Activated naive CD8-positive, alpha-beta T cell treated with anti-CD3 and anti-CD28 coated beads for 36 hours (primary cell): ENCODE data around the gene TXNIP. TPM values are rescaled to one million over a fixed set of nuclear protein-coding genes. Genes with fewer than 3 reads are reported as not detected.

Experiments used
- DNase-seq: peaks from one replicate; pipeline ENCODE4 v3.0.0; 2021
- H3K27ac Mint-ChIP-seq: one replicate; pipeline ENCODE4 v1.8.0; 2022; ENCODE audit warnings: mild to moderate bottlenecking, moderate library complexity, mixed read lengths
- H3K27me3 Mint-ChIP-seq: one replicate; pipeline ENCODE4 v1.8.0; 2022; ENCODE audit warnings: mild to moderate bottlenecking, mixed read lengths
- H3K36me3 Mint-ChIP-seq: one replicate; pipeline ENCODE4 v1.8.0; 2021; ENCODE audit warnings: mild to moderate bottlenecking, mixed read lengths
- H3K4me1 Mint-ChIP-seq: one replicate; pipeline ENCODE4 v1.8.0; 2021; ENCODE audit warnings: mixed read lengths
- H3K4me3 Mint-ChIP-seq: one replicate; pipeline ENCODE4 v1.8.0; 2022; ENCODE audit warnings: mild to moderate bottlenecking, moderate library complexity, mixed read lengths
- H3K9me3 Mint-ChIP-seq: one replicate; pipeline ENCODE4 v1.8.0; 2022; ENCODE audit warnings: mixed read lengths
- total RNA-seq, 2 experiments: library from RNA; stranded (reverse); gene quantifications; one replicate each; pipeline ENCODE4 v1.2.3, GENCODE V29; 2021

The TXNIP gene
- total RNA-seq, 2 experiments from 2014 or later = 228 to 231 TPM

DNA sequence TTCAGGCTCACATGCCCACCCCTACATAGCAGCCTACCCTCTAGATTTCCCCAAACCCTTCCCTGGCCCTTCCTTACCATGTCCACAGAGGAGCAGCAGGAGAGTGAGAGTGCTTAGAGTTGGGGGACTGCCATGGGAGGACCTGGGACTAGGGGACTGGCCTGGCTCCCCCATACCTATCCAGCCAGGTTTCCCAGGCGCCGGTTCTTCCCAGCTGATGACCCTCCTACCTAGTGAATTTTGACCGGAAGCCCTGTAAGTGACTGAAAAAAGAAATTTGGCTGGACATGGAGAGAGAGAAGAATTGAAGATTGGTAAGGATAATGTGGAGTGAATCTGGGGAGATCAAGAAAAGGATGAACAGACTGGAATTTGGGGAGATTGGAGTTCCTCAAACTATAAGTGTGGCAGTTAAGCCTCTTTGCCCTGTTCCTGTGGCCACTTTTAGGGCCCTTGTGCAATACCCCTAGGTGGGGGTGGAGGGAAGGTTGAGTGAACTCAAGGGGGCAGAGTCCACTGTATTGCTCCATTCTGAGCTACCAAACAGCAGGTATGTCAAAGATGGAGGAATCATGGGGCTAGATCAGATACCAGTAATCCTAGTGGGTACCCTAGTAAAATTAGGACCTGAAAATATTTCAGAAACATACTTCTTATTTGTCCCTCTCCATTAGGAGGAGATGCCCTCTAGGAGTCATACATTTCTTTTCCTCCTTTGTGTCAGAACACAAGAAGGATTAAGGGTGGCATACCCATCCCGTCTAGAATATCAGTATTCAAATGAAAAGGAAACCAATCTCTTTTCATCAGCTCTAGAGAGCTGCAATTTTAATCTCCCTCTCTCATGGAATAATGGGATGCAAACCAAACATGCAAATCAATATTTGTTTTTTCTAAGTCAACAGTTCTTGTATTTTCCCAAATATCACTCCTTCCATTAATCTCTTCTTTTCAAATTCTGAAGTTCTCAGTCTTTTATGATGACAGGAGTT is 24.0 kb upstream of the TXNIP start:
- Mint-ChIP-seq H3K4me3 (peak overlapping the region; percentile 45), H3K4me1 (peaks cover 6% of the 10 kb centered on the region), H3K27me3 (peaks cover 63% of the 10 kb centered on the region), H3K27ac (no peak overlapping the region), H3K9me3 (no peaks in the 10 kb centered on the region), H3K36me3 (no peaks in the 10 kb centered on the region)
- DNase-seq = no peak

DNA sequence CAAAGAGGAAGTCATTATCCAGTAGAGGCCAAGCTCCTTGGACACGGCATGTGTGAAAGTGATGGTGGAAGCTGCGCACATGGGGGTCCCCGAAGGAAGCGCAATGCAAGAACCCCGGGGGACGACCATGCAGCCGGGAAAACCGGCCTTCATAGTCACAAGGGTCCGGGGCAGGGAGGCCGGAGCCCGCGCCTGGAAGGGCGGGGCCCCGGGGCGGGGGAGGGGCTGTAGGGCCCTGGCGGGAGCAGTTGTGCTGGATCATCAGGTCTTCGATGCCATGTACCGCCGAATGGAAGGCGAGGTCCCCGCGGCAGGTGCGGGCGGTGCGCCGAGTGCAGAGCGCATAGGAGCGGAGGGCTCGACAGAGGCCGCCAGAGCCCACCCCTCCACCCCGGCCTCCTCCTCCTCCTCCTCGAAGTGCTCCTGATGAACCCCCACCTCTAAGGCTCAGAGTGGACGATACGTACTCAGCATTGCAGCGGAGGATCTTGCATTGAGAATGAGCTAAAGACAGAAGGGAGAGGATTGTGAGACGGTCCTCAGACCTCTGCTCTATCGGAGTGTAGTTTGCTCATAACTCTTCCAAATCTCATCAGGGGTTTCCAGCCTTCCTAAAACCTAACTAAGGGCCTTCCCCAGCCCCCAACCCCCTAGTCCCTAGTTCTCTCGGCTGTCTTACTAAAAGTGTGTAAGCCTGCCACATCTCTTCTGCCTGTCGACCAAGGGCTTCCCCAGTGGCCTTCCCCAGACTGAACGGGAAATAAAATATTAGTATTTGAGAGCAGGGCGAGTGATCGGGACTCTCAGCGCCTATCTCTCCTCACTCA is 23.1 kb upstream of the TXNIP start:
- Mint-ChIP-seq H3K9me3 (no peaks in the 10 kb centered on the region), H3K4me3 (peak overlapping the region; percentile 45), H3K27ac (no peak overlapping the region), H3K4me1 (peaks cover 6% of the 10 kb centered on the region), H3K36me3 (no peaks in the 10 kb centered on the region), H3K27me3 (peaks cover 58% of the 10 kb centered on the region)
- no peak for DNase-seq

DNA sequence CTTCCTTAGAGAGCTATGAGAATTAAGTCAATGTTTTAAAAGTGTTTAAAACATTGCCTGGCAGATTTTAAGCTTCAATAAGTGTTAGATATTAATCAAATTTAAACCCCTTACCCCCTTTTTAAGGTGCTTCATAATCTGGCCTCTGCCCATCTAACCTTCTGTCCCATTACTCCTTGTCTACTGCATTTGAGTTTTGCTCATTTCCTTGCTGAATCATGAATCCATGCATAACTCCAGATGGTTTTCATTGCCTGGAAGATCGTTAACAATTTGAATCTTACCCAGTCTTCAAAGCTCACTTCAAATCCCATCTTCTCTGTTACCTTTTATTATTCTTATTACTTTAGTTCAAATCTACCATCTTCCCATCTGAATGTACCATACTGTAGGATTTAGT is 20.5 kb upstream of the TXNIP start:
- no peak for DNase-seq
- no peak overlapping the region for H3K4me3 Mint-ChIP-seq
- no peaks in the 10 kb centered on the region for H3K9me3 Mint-ChIP-seq
- no peak overlapping the region for H3K27ac Mint-ChIP-seq
- H3K4me1 Mint-ChIP-seq = peaks cover 10% of the 10 kb centered on the region
- no peaks in the 10 kb centered on the region for H3K36me3 Mint-ChIP-seq
- peaks cover 43% of the 10 kb centered on the region for H3K27me3 Mint-ChIP-seq

DNA sequence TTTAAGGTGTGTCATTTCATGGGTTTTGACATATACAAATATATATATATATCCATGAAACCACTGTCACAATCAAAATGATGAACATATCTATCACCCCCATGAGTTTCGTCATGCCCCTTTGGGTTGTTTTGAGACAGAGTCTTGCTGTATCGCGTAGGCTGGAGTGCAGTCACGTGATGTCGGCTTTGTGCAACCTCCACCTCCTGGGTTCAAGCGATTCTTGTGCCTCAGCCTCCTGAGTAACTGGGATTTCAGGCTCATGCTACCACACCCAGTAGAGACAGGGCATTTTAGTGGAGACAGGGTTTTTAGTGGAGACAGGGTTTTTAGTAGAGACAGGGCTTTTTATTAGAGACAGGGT is 17.2 kb upstream of the TXNIP start:
- DNase-seq = no peak
- H3K27me3 Mint-ChIP-seq = peaks cover 11% of the 10 kb centered on the region
- H3K27ac Mint-ChIP-seq = no peak overlapping the region
- no peaks in the 10 kb centered on the region for H3K36me3 Mint-ChIP-seq
- H3K4me1 Mint-ChIP-seq = peaks cover 9% of the 10 kb centered on the region
- no peaks in the 10 kb centered on the region for H3K9me3 Mint-ChIP-seq
- H3K4me3 Mint-ChIP-seq = no peak overlapping the region

DNA sequence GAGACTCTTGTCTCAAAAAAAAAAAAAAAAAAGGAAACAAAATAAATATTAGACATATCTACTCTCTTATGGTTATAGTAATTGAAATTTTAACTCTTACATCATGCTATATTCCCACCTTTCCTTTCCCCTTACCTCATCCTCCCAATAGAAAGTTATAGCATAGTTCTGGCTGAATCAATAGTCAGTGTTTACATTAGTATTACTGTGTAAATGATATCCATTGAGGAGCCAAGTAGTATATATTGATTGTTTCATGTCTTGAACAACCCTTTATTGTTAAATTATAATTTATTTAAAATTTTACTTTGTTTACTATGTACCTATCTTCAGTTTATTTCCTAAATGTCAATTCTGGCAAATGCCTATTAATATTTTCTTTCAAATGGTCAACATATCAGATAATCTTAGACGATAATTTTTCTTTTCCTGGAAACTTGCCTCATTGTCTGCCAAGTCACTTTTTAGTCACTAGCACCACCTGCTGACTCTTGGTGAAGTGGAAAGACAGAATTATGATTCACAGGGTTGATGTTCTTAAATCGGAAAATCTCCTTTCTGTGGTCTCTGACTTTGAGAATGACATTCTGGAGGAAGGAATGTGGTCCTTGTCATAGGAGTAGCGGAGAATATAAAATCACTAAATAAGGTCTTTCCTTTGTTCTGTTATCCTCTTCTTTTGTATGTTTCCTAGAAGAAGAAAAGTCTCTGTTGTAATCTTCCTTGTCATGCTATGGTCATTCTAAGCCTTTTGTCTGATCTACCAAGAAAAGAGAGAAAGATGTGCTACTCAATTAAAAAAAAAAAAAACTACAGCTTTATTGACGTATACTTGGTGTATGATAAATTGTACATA is 16.6 kb upstream of the TXNIP start:
- Mint-ChIP-seq H3K36me3 (no peaks in the 10 kb centered on the region), H3K27ac (peak overlapping the region; percentile 38)

DNA sequence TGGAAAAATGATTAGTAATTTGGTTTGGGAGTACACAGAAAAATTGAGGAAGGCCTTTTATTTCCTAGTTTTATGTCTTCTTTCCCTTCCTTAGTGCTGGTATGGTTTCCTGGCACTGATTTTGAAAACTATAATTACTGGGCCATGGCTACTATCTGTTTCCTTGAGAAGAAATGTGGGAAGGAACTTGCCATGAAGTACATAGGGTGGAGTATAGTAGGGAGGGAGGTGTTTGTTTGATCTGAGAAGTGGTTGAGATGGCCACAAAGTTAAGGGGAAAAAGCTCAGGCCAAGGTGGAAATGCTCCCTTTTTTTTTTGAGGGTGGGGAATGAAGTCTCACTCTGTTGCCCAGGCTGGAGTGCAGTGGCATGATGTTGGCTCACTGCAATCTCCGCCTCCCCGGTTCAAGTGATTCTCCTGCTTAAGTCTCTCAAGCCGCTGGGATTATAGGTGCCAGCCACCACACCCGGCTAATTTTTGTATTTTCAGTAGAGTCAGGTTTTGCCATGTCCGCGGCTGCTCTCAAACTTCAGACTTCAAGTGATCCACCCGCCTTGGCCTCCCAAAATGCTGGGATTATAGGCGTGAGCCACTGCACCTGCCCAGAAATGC is 13.9 kb upstream of the TXNIP start:
- H3K9me3 Mint-ChIP-seq = no peaks in the 10 kb centered on the region
- no peaks in the 10 kb centered on the region for H3K27me3 Mint-ChIP-seq
- H3K4me3 Mint-ChIP-seq = no peak overlapping the region
- H3K36me3 Mint-ChIP-seq = no peaks in the 10 kb centered on the region
- DNase-seq = no peak
- peaks cover 26% of the 10 kb centered on the region for H3K4me1 Mint-ChIP-seq
- H3K27ac Mint-ChIP-seq = no peak overlapping the region

More for the DNA sequence above, 16.6 kb upstream of the TXNIP start:
- Mint-ChIP-seq H3K4me3 (no peak overlapping the region), H3K9me3 (no peaks in the 10 kb centered on the region), H3K27me3 (peaks cover 5% of the 10 kb centered on the region), H3K4me1 (peaks cover 9% of the 10 kb centered on the region)
- peak; percentile 45 for DNase-seq

DNA sequence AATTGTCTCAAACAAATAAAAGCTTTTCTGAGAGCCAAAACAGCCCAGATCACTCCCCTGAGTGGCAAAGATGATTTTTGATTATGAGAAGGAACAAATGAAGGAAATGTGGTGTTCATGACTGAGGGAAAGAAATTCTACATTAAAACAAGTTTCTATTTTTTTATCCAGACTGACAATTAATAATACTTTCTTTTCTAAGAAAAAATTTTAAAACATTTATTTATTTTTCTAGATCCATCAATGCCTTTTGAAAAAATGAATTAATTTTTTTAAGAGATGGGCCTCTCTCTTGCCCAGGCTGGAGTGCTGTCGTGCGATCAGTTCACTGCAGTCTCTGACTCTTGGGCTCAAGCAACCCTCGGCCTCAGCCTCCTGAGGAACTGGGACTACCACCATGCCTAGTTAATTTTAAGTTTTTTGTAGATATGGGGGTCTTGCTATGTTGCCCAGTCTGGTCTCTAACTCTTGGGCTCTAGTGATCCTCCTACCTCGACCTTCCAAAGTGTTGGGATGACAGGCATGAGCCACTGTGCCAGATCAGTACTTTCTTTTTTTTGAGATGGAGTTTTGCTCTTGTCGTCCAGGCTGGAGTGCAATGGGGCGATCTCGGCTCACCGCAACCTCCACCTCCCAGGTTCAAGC is 11.2 kb upstream of the TXNIP start:
- Mint-ChIP-seq H3K9me3 (no peaks in the 10 kb centered on the region), H3K4me1 (peaks cover 36% of the 10 kb centered on the region), H3K36me3 (no peaks in the 10 kb centered on the region), H3K27ac (peak overlapping the region; percentile 88), H3K4me3 (no peak overlapping the region), H3K27me3 (no peaks in the 10 kb centered on the region)
- DNase-seq = no peak

DNA sequence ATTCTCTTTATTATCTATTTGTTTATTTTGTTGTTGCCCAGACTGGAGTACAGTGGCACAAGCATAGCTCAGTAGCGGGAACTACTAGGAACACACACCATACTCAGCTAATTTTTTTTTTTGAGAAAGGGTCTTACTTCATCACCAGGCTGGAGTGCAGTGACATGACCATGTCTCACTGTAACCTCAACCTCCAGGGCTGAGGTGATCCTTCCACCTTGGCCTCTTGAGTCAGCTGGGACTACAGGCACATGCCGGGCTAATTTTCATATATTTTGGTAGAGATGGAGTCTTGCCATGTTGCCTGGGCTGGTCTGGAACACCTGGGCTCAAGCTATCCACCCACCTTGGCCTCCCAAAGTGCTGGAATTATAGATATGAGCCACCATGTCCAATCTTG is 5.3 kb upstream of the TXNIP start:
- Mint-ChIP-seq H3K4me3 (no peak overlapping the region), H3K4me1 (peaks cover 70% of the 10 kb centered on the region), H3K36me3 (no peaks in the 10 kb centered on the region), H3K27me3 (no peaks in the 10 kb centered on the region), H3K27ac (peak overlapping the region; percentile 80), H3K9me3 (no peaks in the 10 kb centered on the region)
- no peak for DNase-seq

DNA sequence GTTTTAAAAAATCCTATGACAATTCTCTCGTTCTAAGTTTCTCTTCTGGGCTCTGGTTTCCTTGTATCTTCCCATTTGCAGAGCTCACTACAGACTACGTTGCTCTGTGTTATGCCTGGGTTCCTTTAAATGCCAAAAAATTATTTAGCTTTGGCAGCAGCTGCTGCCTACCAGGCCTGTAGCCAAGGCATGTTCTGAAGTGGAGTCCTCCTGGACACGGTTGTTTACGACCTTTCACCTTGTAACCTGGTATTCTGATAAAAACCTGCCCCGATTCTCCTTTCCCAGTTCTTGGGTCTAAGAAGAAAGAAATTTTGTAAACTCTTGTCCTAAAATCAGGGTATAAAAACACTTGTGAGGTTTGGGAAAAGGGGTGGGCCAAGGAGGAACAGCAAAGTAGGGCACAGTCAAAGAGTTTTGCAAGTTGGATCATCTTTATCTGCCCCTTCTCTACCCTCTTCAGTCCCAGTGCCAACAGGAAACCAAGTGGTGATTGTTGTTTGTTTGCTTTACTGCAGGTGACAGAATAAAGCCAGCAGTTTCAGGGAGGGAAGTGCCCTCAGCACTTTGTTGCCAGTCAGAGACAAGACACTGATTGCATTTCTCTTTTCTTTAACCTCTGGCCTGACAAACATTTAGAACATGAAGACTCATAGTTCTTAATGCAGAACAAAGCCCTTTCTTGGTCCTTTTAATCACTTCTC is 3.1 kb upstream of the TXNIP start:
- Mint-ChIP-seq H3K27ac (peak overlapping the region; percentile 99), H3K4me1 (peaks cover 57% of the 10 kb centered on the region), H3K36me3 (peaks cover 20% of the 10 kb centered on the region), H3K9me3 (no peaks in the 10 kb centered on the region), H3K4me3 (peak overlapping the region; percentile 70), H3K27me3 (no peaks in the 10 kb centered on the region)
- no peak for DNase-seq

DNA sequence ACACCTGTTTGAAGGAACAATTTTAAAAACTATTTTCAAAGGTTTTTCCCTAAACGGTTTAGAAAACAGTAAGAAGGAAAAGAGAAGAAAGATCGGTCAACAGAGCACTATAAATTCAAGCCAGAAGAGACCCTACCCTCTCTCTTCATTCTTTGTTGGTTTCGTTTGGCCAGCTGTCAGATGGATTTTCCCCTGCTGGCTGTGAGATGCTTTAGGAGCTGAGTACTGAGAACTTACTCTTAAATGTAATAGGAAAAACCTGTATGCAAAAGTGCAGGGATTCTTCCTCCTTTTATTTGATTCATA is 1.3 kb upstream of the TXNIP start:
- DNase-seq = no peak
- Mint-ChIP-seq H3K27me3 (no peaks in the 10 kb centered on the region), H3K27ac (peak overlapping the region; percentile 99), H3K4me1 (peaks cover 64% of the 10 kb centered on the region), H3K36me3 (peaks cover 38% of the 10 kb centered on the region), H3K4me3 (peak overlapping the region; percentile 95), H3K9me3 (no peaks in the 10 kb centered on the region)

DNA sequence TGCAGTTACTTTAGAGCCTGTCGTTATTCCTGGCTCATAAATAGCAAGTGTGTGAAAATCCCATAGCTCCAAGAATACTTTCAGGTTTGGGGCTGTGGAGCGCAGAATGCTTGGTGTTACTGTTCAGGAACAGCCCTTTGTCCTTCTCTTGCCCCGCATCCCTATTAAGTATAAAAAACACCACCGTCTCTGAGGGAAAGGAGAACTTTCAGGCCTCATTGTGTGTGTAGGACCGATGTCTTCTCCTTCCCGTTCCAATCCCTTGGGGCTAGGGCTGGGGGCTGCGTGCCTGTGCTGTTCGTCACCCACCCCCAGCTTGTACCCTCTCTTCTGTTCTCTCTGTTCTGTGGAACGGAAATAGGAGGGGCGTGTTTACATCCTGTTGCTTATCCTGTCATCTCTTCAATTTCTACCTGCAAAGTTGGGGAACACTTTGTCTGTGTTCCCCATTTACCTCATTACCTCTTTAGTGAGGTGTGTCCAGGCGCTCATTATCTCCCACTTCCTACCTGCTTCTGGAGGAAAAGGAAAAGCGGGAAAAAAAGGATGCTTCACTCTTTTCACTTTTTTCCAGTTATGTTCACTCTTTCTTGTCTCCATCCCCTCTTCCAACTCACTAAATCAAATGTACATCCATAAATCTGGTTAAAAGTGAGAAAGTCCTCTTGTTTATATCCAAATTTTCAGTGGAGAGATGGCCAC is 788 bp upstream of the TXNIP start:
- no peaks in the 10 kb centered on the region for H3K9me3 Mint-ChIP-seq
- peaks cover 42% of the 10 kb centered on the region for H3K36me3 Mint-ChIP-seq
- H3K4me1 Mint-ChIP-seq = peaks cover 69% of the 10 kb centered on the region
- H3K27me3 Mint-ChIP-seq = no peaks in the 10 kb centered on the region
- peak overlapping the region; percentile 95 for H3K4me3 Mint-ChIP-seq
- peak overlapping the region; percentile 99 for H3K27ac Mint-ChIP-seq
- DNase-seq = peak; percentile 56

DNA sequence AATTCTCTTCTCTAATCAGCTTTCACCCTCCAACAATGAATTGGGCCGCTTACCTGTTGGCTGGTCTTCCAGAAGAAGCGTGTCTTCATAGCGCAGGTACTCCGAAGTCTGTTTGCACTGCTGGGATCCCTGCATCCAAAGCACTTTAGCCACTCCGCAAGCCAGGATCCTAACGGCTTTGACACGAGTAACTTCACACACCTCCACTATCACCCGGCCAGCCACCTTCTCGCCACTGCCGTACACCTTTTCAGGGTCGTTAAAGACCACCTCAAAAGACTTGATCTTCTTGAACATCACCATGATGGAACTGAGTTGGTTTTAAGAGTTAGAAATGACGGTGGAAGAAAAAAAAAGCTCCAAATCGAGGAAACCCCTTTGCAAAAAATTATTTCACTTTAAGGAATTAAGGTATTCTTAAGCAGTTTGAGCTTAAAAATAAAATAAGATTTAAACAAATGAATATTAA is 381 bp downstream of the TXNIP start:
- Mint-ChIP-seq H3K9me3 (no peaks in the 10 kb centered on the region), H3K27ac (peak overlapping the region; percentile 99), H3K27me3 (no peaks in the 10 kb centered on the region), H3K36me3 (peaks cover 49% of the 10 kb centered on the region), H3K4me1 (peaks cover 70% of the 10 kb centered on the region), H3K4me3 (peak overlapping the region; percentile 95)
- DNase-seq = no peak
